Adrenal gland (tissue), 12 donors: ENCODE results near the gene MMEL1. TPM values are rescaled to one million over a fixed set of nuclear protein-coding genes. Genes with fewer than 3 reads are reported as not detected.

ENCODE experiments used
- DNase-seq, 7 donors: peaks; one replicate each; pipeline ENCODE4 v3.0.0-alpha.2; 2019 to 2020
- H3K27ac ChIP-seq, 5 donors: fragments of 200-600 bp; sonication (generic) in 4 of 5; 1 replicate in 3 of 5; 2 replicates in 2 of 5; pipeline versions ENCODE4 v1.5.1 to v1.8.0; 2016 to 2020; ENCODE audit warnings: mild to moderate bottlenecking in 1 of 5
- H3K27me3 ChIP-seq: fragments of 200-600 bp; 2 replicates; pipeline ENCODE4 v1.8.0; 2021
- H3K36me3 ChIP-seq, 2 donors: fragments of 200-600 bp; replicated peaks in 1 of 2; 1 replicate in 1 of 2; 2 replicates in 1 of 2; pipeline versions ENCODE4 v1.5.1 to v1.8.0; 2018 to 2022
- H3K4me1 ChIP-seq, 2 donors: fragments of 200-600 bp; replicated peaks in 1 of 2; 1 replicate in 1 of 2; 2 replicates in 1 of 2; pipeline versions ENCODE4 v1.5.1 to v1.8.0; 2018 to 2021
- H3K4me3 ChIP-seq, 4 donors: fragments of 200-600 bp; sonication (generic) in 3 of 4; one replicate each; pipeline ENCODE4 v1.5.1; 2016 to 2018
- H3K9me3 ChIP-seq, 3 donors: fragments of 200-600 bp; sonication (generic) in 1 of 3; replicated peaks in 1 of 3; 1 replicate in 2 of 3; 2 replicates in 1 of 3; pipeline versions ENCODE4 v1.5.1 to v1.8.0; 2016 to 2021
- POLR2A ChIP-seq, 2 donors: fragments of 450-650 bp; IDR thresholded peaks; one replicate each; pipeline ENCODE4 v1.6.1; 2017; ENCODE audit warnings: antibody characterized with exemption in 2 of 2, mild to moderate bottlenecking in 2 of 2, moderate library complexity in 1 of 2
- WGBS, 4 donors: extraction: QIAGEN DNeasy Blood & Tissue Kit in 2 of 4; methylation state at CpG; one replicate each; pipeline versions ENCODE4 v1.1.5 to v1.1.7; 2013 to 2017; 5-methylcytosine and 5-hydroxymethylcytosine counted together
- intact Hi-C, 2 donors: fragments of 100-400 bp; cut with DNase I; formaldehyde crosslinking; loops; one replicate each; pipeline versions ENCODE4 v1.14.1 to v1.15.0; 2022 to 2023
- polyA plus RNA-seq, 3 donors: library from polyadenylated mRNA; stranded (reverse); fragments of 200-250 nt in 2 of 3; fragments of 350-450 nt in 1 of 3; fragmentation: Illumina TruSeq in 1 of 3; extraction: RNeasy Lipid Tissue Mini Kit (QIAGEN cat#74804) in 1 of 3; gene quantifications; one replicate each; pipeline ENCODE4 v1.2.3, GENCODE V29; 2013 to 2014
- total RNA-seq, 9 donors: library from RNA; depleted of rRNA in 4 of 9; stranded (reverse); fragments of >200 nt in 4 of 9; fragments of 120-200 nt in 1 of 9; fragmentation: NEBNext Ultra II Directional in 1 of 9; extraction: Animal tissue kit (Norgen Biotek cat#: 25700) in 1 of 9; gene quantifications; one replicate each; pipeline versions ENCODE4 v1.1.0 to v1.2.4, GENCODE V29; 2013 to 2023
- TF ChIP-seq, protein P1 (sequence below), 6 experiments: fragments of 450-650 bp in 4 of 6; fragments of 200-600 bp in 2 of 6; sonication (generic) in 1 of 6; IDR thresholded peaks; 1 replicate in 5 of 6; 2 replicates in 1 of 6; pipeline versions ENCODE4 v1.5.1 to v1.8.0; 2016 to 2021; ENCODE audit warnings: antibody characterized with exemption in 6 of 6, mild to moderate bottlenecking in 2 of 6, moderate library complexity in 1 of 6
- donor health status: healthy with polysubstance abuse.
- donor health status: Bipolar disorder and iron deficiency.
- donor health status: DM: yes; HTN: yes; CAD: no.
- donor health status: DM: no; HTN: no; CAD: no.
- donor health status: DM: no; HTN: no; CAD: no.
- donor health status: DM: yes; HTN: yes; CAD: no.

Gene MMEL1
- total and polyA plus RNA-seq, 12 donors: 0.30 to 8.2 (median 2.6) TPM

- TF ChIP-seq POLR2A (IDR thresholded peaks at IDR 0.05): no peak
- TF ChIP-seq, protein P1, sequence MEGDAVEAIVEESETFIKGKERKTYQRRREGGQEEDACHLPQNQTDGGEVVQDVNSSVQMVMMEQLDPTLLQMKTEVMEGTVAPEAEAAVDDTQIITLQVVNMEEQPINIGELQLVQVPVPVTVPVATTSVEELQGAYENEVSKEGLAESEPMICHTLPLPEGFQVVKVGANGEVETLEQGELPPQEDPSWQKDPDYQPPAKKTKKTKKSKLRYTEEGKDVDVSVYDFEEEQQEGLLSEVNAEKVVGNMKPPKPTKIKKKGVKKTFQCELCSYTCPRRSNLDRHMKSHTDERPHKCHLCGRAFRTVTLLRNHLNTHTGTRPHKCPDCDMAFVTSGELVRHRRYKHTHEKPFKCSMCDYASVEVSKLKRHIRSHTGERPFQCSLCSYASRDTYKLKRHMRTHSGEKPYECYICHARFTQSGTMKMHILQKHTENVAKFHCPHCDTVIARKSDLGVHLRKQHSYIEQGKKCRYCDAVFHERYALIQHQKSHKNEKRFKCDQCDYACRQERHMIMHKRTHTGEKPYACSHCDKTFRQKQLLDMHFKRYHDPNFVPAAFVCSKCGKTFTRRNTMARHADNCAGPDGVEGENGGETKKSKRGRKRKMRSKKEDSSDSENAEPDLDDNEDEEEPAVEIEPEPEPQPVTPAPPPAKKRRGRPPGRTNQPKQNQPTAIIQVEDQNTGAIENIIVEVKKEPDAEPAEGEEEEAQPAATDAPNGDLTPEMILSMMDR (IDR thresholded peaks at IDR 0.05): no peak
- DNase-seq: peak in 2 of 7 donors; percentile 8 to 15
- 75 to 81% (median 79%) methylated on average over 15 of the region's 15 CpGs for WGBS, 4 donors
- H3K4me3 ChIP-seq: no peak overlapping the region
- peaks cover 4% of the 10 kb centered on the region for H3K27me3 ChIP-seq
- intact Hi-C loops: no loop called here
- H3K27ac ChIP-seq: no peak overlapping the region
- H3K9me3 ChIP-seq: peaks cover 0 to 9% (median 0%) of the 10 kb centered on the region in 3 donors
- H3K4me1 ChIP-seq: no peaks in the 10 kb centered on the region
- H3K36me3 ChIP-seq: no peaks in the 10 kb centered on the region
Observed at GRCh38 chr1:2602311-2602835, 30.4 kb downstream of the MMEL1 start.

GRCh38 chr1:2601721-2602303 is 31.0 kb downstream of the MMEL1 start:
- Histone ChIP-seq H3K9me3 (peaks cover 0 to 9% (median 0%) of the 10 kb centered on the region in 3 donors), H3K27me3 (peaks cover 4% of the 10 kb centered on the region), H3K4me1 (no peaks in the 10 kb centered on the region), H3K36me3 (no peaks in the 10 kb centered on the region), H3K4me3 (no peak overlapping the region), H3K27ac (no peak overlapping the region)
- 86 to 91% (median 87%) methylated on average over 14 to 18 of the region's 18 CpGs for WGBS, 4 donors
- DNase-seq: peak in 1 of 7 donors; percentile 0
- TF ChIP-seq, protein P1 (IDR thresholded peaks at IDR 0.05): no peak
- no peak for TF ChIP-seq POLR2A (IDR thresholded peaks at IDR 0.05)
- intact Hi-C loops: no loop called here

GRCh38 chr1:2598329-2598931 is 34.4 kb downstream of the MMEL1 start:
- no peaks in the 10 kb centered on the region for H3K27me3 ChIP-seq
- peak in 1 of 7 donors; percentile 14 for DNase-seq
- intact Hi-C loops: no loop called here

More at GRCh38 chr1:2598329-2598931, 34.4 kb downstream of the MMEL1 start:
- H3K36me3 ChIP-seq: no peaks in the 10 kb centered on the region
- no peak overlapping the region for H3K27ac ChIP-seq
- peaks cover 0 to 9% (median 0%) of the 10 kb centered on the region in 3 donors for H3K9me3 ChIP-seq
- TF ChIP-seq POLR2A (IDR thresholded peaks at IDR 0.05): no peak
- TF ChIP-seq, protein P1 (IDR thresholded peaks at IDR 0.05): no peak
- H3K4me1 ChIP-seq: peaks cover 4 to 11% of the 10 kb centered on the region in 2 donors
- no peak overlapping the region for H3K4me3 ChIP-seq
- WGBS, 4 donors: 83 to 86% (median 84%) methylated on average over 2 to 3 of the region's 3 CpGs
